CD14-positive monocyte (primary cell): Measurements from ENCODE around the gene HCRTR2. TPM values are rescaled to one million over a fixed set of nuclear protein-coding genes. Genes with fewer than 3 reads are reported as not detected.

Experiments
- DNase-seq, 3 donors: peaks; one replicate each; pipeline ENCODE4 v3.0.0-alpha.2; 2011 to 2022
- H2AFZ ChIP-seq: 2 replicates; pipeline ENCODE4 v1.6.0; 2012; ENCODE audit warnings: mild to moderate bottlenecking, low read depth, low read length, inconsistent platforms; ENCODE audit not compliant: insufficient read depth, poor library complexity, severe bottlenecking
- H3K27ac ChIP-seq, 2 donors: 1 replicate in 1 of 2; 2 replicates in 1 of 2; pipeline ENCODE4 v1.5.1; 2012 to 2013; ENCODE audit warnings: low read length in 2 of 2, control low read depth in 1 of 2, inconsistent platforms in 1 of 2, low read depth in 1 of 2, mild to moderate bottlenecking in 1 of 2
- H3K27me3 ChIP-seq, 2 donors: one replicate each; pipeline versions ENCODE4 v1.6.0 to v1.6.1; 2011 to 2013; ENCODE audit warnings: low read length in 2 of 2; ENCODE audit not compliant: control insufficient read depth in 2 of 2, insufficient read depth in 2 of 2
- H3K36me3 ChIP-seq, 2 donors: replicated peaks in 1 of 2; 1 replicate in 1 of 2; 2 replicates in 1 of 2; pipeline versions ENCODE4 v1.5.1 to v1.6.1; 2012 to 2013; ENCODE audit warnings: low read length in 2 of 2, control low read depth in 1 of 2, inconsistent platforms in 1 of 2, mild to moderate bottlenecking in 1 of 2; ENCODE audit not compliant: insufficient read depth in 2 of 2, control insufficient read depth in 1 of 2
- H3K4me1 ChIP-seq, 2 donors: 1 replicate in 1 of 2; 2 replicates in 1 of 2; pipeline versions ENCODE4 v1.5.1 to v1.6.1; 2012 to 2013; ENCODE audit warnings: low read length in 2 of 2, control low read depth in 1 of 2, inconsistent platforms in 1 of 2, mild to moderate bottlenecking in 1 of 2, moderate library complexity in 1 of 2; ENCODE audit not compliant: insufficient read depth in 2 of 2, control insufficient read depth in 1 of 2
- H3K4me2 ChIP-seq: replicated peaks from 2 replicates; pipeline ENCODE3; 2012; ENCODE audit warnings: low read length, moderate library complexity, mild to moderate bottlenecking; ENCODE audit not compliant: poor library complexity, severe bottlenecking; ENCODE audit errors: extremely low read depth
- H3K4me3 ChIP-seq, 3 experiments: fragments of 200-600 bp in 1 of 3; sonication (generic) in 1 of 3; replicated peaks in 1 of 3; 1 replicate in 2 of 3; 2 replicates in 1 of 3; pipeline ENCODE4 v1.5.1; 2011 to 2013; ENCODE audit warnings: low read length in 3 of 3, mild to moderate bottlenecking in 3 of 3, control low read depth in 2 of 3, low read depth in 2 of 3, inconsistent platforms in 1 of 3, moderate library complexity in 1 of 3
- H3K79me2 ChIP-seq: 2 replicates; pipeline ENCODE4 v1.6.0; 2012; ENCODE audit warnings: mild to moderate bottlenecking, control low read depth, inconsistent platforms, low read length, moderate library complexity; ENCODE audit not compliant: insufficient read depth
- H3K9ac ChIP-seq: 2 replicates; pipeline ENCODE4 v1.6.0; 2017; ENCODE audit warnings: low read length, mild to moderate bottlenecking; ENCODE audit not compliant: insufficient read depth, poor library complexity, severe bottlenecking
- H3K9me3 ChIP-seq, 2 donors: replicated peaks in 1 of 2; 1 replicate in 1 of 2; 2 replicates in 1 of 2; pipeline versions ENCODE4 v1.5.1 to v1.6.1; 2012 to 2013; ENCODE audit warnings: low read length in 2 of 2, control low read depth in 1 of 2; ENCODE audit not compliant: control insufficient read depth in 1 of 2, insufficient read depth in 1 of 2
- H4K20me1 ChIP-seq: 2 replicates; pipeline ENCODE4 v1.6.0; 2012; ENCODE audit warnings: mild to moderate bottlenecking, low read length, control low read depth, moderate library complexity; ENCODE audit not compliant: insufficient read depth
- H3K27ac Mint-ChIP-seq, 7 donors: one replicate each; pipeline ENCODE4 v1.8.0; 2020; ENCODE audit warnings: mild to moderate bottlenecking in 7 of 7, mixed read lengths in 7 of 7, moderate library complexity in 6 of 7, inconsistent platforms in 2 of 7
- H3K27me3 Mint-ChIP-seq, 3 donors: one replicate each; pipeline ENCODE4 v1.8.0; 2021 to 2022; ENCODE audit warnings: low read depth in 3 of 3, mild to moderate bottlenecking in 3 of 3, mixed read lengths in 3 of 3, moderate library complexity in 3 of 3, inconsistent platforms in 1 of 3
- H3K36me3 Mint-ChIP-seq, 2 donors: one replicate each; pipeline ENCODE4 v1.8.0; 2020; ENCODE audit warnings: mixed read lengths in 2 of 2, inconsistent platforms in 1 of 2, mild to moderate bottlenecking in 1 of 2
- H3K4me1 Mint-ChIP-seq: one replicate; pipeline ENCODE4 v1.8.0; 2020; ENCODE audit warnings: mild to moderate bottlenecking, mixed read lengths
- H3K4me3 Mint-ChIP-seq, 2 donors: one replicate each; pipeline ENCODE4 v1.8.0; 2020; ENCODE audit warnings: mild to moderate bottlenecking in 2 of 2, mixed read lengths in 2 of 2, moderate library complexity in 1 of 2
- H3K9me3 Mint-ChIP-seq, 7 donors: one replicate each; pipeline ENCODE4 v1.8.0; 2020 to 2022; ENCODE audit warnings: mixed read lengths in 7 of 7, mild to moderate bottlenecking in 6 of 7, moderate library complexity in 6 of 7, inconsistent platforms in 2 of 7
- CTCF ChIP-seq: fragments of 200-600 bp; IDR thresholded peaks from one replicate; pipeline ENCODE4 v1.8.0; 2022; ENCODE audit warnings: antibody characterized with exemption, mild to moderate bottlenecking
- WGBS: methylation state at CpG from one replicate; pipeline ENCODE4 v1.1.5; 2013; ENCODE audit warnings: missing lambda C conversion rate; ENCODE audit not compliant: insufficient coverage; 5-methylcytosine and 5-hydroxymethylcytosine counted together
- intact Hi-C, 2 donors: fragments of 100-400 bp; cut with micrococcal nuclease; formaldehyde crosslinking; loops; one replicate each; pipeline versions ENCODE4 v1.15.0 to v1.15.1; 2023
- polyA plus RNA-seq, 3 donors: library from polyadenylated mRNA; depleted of rRNA in 1 of 3; unstranded in 2 of 3; stranded (reverse) in 1 of 3; fragments of 300-500 nt in 2 of 3; fragments of >200 nt in 1 of 3; fragmentation: Illumina TruSeq in 2 of 3; gene quantifications; 1 replicate in 2 of 3; 2 replicates in 1 of 3; pipeline ENCODE4 v1.2.3, GENCODE V29; 2012 to 2021

Gene HCRTR2
- polyA plus RNA-seq, 3 donors: not detected

GRCh38 chr6:55131616-55132015 lies 42.7 kb upstream of the HCRTR2 start:
- no peak overlapping the region for H3K27ac Mint-ChIP-seq
- H3K9ac ChIP-seq: no peak overlapping the region
- H3K9me3 Mint-ChIP-seq: peaks cover 0 to 8% (median 4%) of the 10 kb centered on the region in 7 donors
- H3K36me3 Mint-ChIP-seq: no peaks in the 10 kb centered on the region
- H3K4me3 ChIP-seq: no peak overlapping the region
- no peaks in the 10 kb centered on the region for H3K4me1 ChIP-seq
- H3K4me2 ChIP-seq: no peak overlapping the region
- H3K9me3 ChIP-seq: peaks cover 0 to 7% of the 10 kb centered on the region in 2 donors
- H2AFZ ChIP-seq: no peak overlapping the region
- no peak for TF ChIP-seq CTCF
- no peaks in the 10 kb centered on the region for H3K27me3 ChIP-seq
- H4K20me1 ChIP-seq: no peaks in the 10 kb centered on the region
- no peak for DNase-seq
- no peak overlapping the region for H3K27ac ChIP-seq
- no peak overlapping the region for H3K4me3 Mint-ChIP-seq
- H3K79me2 ChIP-seq: no peaks in the 10 kb centered on the region
- H3K36me3 ChIP-seq: no peaks in the 10 kb centered on the region
- H3K27me3 Mint-ChIP-seq: peaks cover 0 to 2% (median 0%) of the 10 kb centered on the region in 3 donors
- intact Hi-C loops: no loop called here
- no CpG with 5 or more reads among the region's 1 CpG for WGBS
- H3K4me1 Mint-ChIP-seq: no peaks in the 10 kb centered on the region

GRCh38 chr6:55136916-55137315 lies 37.4 kb upstream of the HCRTR2 start:
- Histone ChIP-seq H3K9ac (no peak overlapping the region), H3K4me2 (no peak overlapping the region), H3K4me3 (no peak overlapping the region), H4K20me1 (no peaks in the 10 kb centered on the region), H3K27me3 (no peaks in the 10 kb centered on the region), H2AFZ (no peak overlapping the region), H3K36me3 (no peaks in the 10 kb centered on the region), H3K9me3 (no peaks in the 10 kb centered on the region), H3K79me2 (no peaks in the 10 kb centered on the region), H3K4me1 (no peaks in the 10 kb centered on the region), H3K27ac (no peak overlapping the region)
- no peaks in the 10 kb centered on the region for H3K4me1 Mint-ChIP-seq
- H3K4me3 Mint-ChIP-seq: no peak overlapping the region
- H3K9me3 Mint-ChIP-seq: peaks cover 0 to 3% (median 2%) of the 10 kb centered on the region in 7 donors
- intact Hi-C loops: no loop called here
- no peak for TF ChIP-seq CTCF
- H3K27me3 Mint-ChIP-seq: no peaks in the 10 kb centered on the region
- no peak overlapping the region for H3K27ac Mint-ChIP-seq
- no peaks in the 10 kb centered on the region for H3K36me3 Mint-ChIP-seq
- no peak for DNase-seq
